Testis (tissue), 2 donors: ENCODE data around the gene LCLAT1.

Experiments
- POLR2A ChIP-seq: fragments of 450-650 bp; IDR thresholded peaks from one replicate; pipeline ENCODE4 v1.6.1; 2017; ENCODE audit warnings: antibody characterized with exemption, mild to moderate bottlenecking, moderate library complexity
- TF ChIP-seq, protein P1 (sequence below), 3 experiments: fragments of 450-650 bp in 2 of 3; fragments of 200-600 bp in 1 of 3; sonication (generic) in 1 of 3; IDR thresholded peaks; one replicate each; pipeline ENCODE4 v1.5.1; 2016 to 2019; ENCODE audit warnings: antibody characterized with exemption in 3 of 3, mild to moderate bottlenecking in 2 of 3, moderate library complexity in 1 of 3

DNA sequence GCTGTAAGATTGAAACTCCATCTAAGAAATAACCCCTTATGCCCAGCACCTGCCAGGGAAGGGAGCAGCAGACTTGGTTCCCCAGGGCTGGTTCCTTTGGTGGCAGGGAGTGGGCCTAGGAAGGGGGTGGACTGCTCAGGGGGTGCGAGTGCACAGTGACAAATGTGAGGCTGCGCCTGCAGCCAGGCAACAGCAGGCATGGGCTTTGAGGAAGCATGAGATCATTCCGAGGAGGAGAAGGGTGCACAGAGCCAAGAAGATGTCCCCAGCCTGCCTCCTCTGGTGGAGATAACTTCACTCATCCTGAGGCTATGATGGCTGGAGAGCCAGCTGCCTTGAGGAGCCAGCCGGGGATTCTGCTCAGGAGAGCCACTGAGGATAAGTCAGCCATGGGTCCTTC lies 202.2 kb downstream of the LCLAT1 start:
- no peak for TF ChIP-seq POLR2A
- TF ChIP-seq, protein P1, sequence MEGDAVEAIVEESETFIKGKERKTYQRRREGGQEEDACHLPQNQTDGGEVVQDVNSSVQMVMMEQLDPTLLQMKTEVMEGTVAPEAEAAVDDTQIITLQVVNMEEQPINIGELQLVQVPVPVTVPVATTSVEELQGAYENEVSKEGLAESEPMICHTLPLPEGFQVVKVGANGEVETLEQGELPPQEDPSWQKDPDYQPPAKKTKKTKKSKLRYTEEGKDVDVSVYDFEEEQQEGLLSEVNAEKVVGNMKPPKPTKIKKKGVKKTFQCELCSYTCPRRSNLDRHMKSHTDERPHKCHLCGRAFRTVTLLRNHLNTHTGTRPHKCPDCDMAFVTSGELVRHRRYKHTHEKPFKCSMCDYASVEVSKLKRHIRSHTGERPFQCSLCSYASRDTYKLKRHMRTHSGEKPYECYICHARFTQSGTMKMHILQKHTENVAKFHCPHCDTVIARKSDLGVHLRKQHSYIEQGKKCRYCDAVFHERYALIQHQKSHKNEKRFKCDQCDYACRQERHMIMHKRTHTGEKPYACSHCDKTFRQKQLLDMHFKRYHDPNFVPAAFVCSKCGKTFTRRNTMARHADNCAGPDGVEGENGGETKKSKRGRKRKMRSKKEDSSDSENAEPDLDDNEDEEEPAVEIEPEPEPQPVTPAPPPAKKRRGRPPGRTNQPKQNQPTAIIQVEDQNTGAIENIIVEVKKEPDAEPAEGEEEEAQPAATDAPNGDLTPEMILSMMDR (IDR thresholded peaks at IDR 0.05), result no peak
